Tibial nerve (tissue), 3 donors: Measurements from ENCODE around the gene DNMT3A.

Source experiments
- POLR2A ChIP-seq, 2 donors: fragments of 450-650 bp; IDR thresholded peaks; one replicate each; pipeline ENCODE4 v1.6.1; 2017; ENCODE audit warnings: antibody characterized with exemption in 2 of 2, mild to moderate bottlenecking in 2 of 2, moderate library complexity in 2 of 2
- TF ChIP-seq, protein P1 (sequence below), 5 experiments: fragments of 200-600 bp in 3 of 5; fragments of 450-650 bp in 2 of 5; sonication (generic) in 3 of 5; IDR thresholded peaks; one replicate each; pipeline ENCODE4 v1.5.1; 2016 to 2019; ENCODE audit warnings: antibody characterized with exemption in 5 of 5, mild to moderate bottlenecking in 3 of 5, moderate library complexity in 2 of 5

DNA sequence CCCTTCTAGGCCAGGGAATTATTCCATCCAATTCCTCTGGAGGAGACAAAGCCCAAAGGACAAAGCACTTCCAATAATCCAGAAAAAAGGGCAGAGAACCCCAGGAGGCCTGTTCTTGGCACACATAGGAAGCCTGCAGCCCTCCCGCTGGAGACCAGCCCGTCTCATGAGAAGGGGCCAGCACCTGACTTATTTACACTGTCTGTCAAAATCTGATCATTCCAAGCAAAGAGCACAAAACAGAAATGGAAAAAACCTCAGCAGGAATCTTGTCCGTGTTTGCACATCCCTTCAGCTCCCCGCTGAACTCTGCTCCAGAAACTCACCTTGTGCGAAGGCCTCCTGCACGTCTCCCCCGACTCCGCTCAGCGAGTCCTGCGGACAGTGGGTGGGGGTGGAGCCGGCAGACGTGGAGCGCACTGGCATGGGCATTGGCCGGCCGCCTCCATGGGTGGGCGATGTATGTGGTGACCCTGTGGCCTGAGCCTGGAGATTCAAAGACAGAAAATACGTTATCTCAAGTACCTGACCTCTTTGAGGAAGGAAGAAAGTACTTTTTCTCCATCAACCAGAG, 46.2 kb upstream of the DNMT3A start:
- TF ChIP-seq, protein P1, sequence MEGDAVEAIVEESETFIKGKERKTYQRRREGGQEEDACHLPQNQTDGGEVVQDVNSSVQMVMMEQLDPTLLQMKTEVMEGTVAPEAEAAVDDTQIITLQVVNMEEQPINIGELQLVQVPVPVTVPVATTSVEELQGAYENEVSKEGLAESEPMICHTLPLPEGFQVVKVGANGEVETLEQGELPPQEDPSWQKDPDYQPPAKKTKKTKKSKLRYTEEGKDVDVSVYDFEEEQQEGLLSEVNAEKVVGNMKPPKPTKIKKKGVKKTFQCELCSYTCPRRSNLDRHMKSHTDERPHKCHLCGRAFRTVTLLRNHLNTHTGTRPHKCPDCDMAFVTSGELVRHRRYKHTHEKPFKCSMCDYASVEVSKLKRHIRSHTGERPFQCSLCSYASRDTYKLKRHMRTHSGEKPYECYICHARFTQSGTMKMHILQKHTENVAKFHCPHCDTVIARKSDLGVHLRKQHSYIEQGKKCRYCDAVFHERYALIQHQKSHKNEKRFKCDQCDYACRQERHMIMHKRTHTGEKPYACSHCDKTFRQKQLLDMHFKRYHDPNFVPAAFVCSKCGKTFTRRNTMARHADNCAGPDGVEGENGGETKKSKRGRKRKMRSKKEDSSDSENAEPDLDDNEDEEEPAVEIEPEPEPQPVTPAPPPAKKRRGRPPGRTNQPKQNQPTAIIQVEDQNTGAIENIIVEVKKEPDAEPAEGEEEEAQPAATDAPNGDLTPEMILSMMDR (IDR thresholded peaks at IDR 0.05), result no peak
- TF ChIP-seq POLR2A (IDR thresholded peaks at IDR 0.05), result no peak
